GM12878 (cell line): ENCODE data around the gene FRS3. TPM values are rescaled to one million over a fixed set of nuclear protein-coding genes. Genes with fewer than 3 reads are reported as not detected.

ENCODE experiments used
- ATAC-seq: fragments of 200-7000 bp; cut with Tn5 transposase; 3 replicates; pipeline ENCODE4 v1.9.1; 2020; ENCODE audit warnings: mild to moderate bottlenecking, moderate library complexity
- BruUV-seq: library from RNA; stranded (reverse); fragments of 400-500 nt; replicated peaks from 2 replicates; lab custom pipeline; 2021; lab: Mats Ljungman, UMichigan
- CTCF ChIA-PET: fragments of 300-600 bp; sonication (Branson Sonifier 250); formaldehyde crosslinking; extraction: SDS; loops from one replicate; lab custom pipeline; 2021; ENCODE audit warnings: inconsistent platforms; lab: Yijun Ruan, JAX
- POLR2A ChIA-PET: fragments of 350-600 bp; formaldehyde crosslinking; extraction: SDS; loops from one replicate; lab custom pipeline; 2021; ENCODE audit warnings: inconsistent platforms; lab: Charles Lee
- RAD21 ChIA-PET: fragments of 300-600 bp; sonication (Branson Sonifier 250); formaldehyde crosslinking; loops from one replicate; lab custom pipeline; 2023; ENCODE audit warnings: antibody characterized with exemption; ENCODE audit not compliant: unreplicated experiment; lab: Charles Lee
- SMC1A ChIA-PET: fragments of 300-600 bp; sonication (Branson Sonifier 250); formaldehyde crosslinking; loops from one replicate; lab custom pipeline; 2023; ENCODE audit not compliant: unreplicated experiment, uncharacterized antibody; lab: Charles Lee
- DNase-seq: peaks from one replicate; pipeline ENCODE4 v3.0.0-alpha.2; 2011; ENCODE audit warnings: low read depth, low spot score
- FAIRE-seq: peaks from 3 replicates; lab custom pipeline; 2011; peaks lifted over from hg19 to GRCh38; lab: Jason Lieb, UNC
- H2AFZ ChIP-seq: 2 replicates; pipeline ENCODE4 v1.6.0; 2011; ENCODE audit warnings: low read depth, low read length, control low read depth; ENCODE audit not compliant: control insufficient read depth
- H3K27ac ChIP-seq: 2 replicates; pipeline ENCODE4 v1.5.1; 2011; ENCODE audit warnings: control low read depth; ENCODE audit not compliant: control insufficient read depth, insufficient read depth
- H3K27me3 ChIP-seq, 2 experiments: replicated peaks in 1 of 2; 2 replicates each; pipeline versions ENCODE4 v1.6.0 to v1.6.1; 2011; ENCODE audit warnings: low read length in 1 of 2; ENCODE audit not compliant: control insufficient read depth in 2 of 2, insufficient read depth in 2 of 2
- H3K36me3 ChIP-seq, 2 experiments: 2 replicates each; pipeline ENCODE4 v1.5.1; 2011; ENCODE audit warnings: low read length in 1 of 2; ENCODE audit not compliant: control insufficient read depth in 2 of 2, insufficient read depth in 2 of 2
- H3K4me1 ChIP-seq: 2 replicates; pipeline ENCODE4 v1.6.1; 2011; ENCODE audit warnings: mild to moderate bottlenecking, low read length, moderate library complexity, mixed read lengths; ENCODE audit not compliant: control insufficient read depth, insufficient read depth
- H3K4me2 ChIP-seq: 2 replicates; pipeline ENCODE4 v1.6.0; 2011; ENCODE audit warnings: control low read depth; ENCODE audit not compliant: control insufficient read depth, insufficient read depth
- H3K4me3 ChIP-seq: fragments of 200-600 bp; sonication (generic); 2 replicates; pipeline ENCODE4 v1.5.1; 2016
- H3K79me2 ChIP-seq: 2 replicates; pipeline ENCODE4 v1.6.0; 2011; ENCODE audit warnings: low read length; ENCODE audit not compliant: control insufficient read depth, insufficient read depth
- H3K9ac ChIP-seq: 2 replicates; pipeline ENCODE4 v1.8.0; 2011; ENCODE audit warnings: low read length, control low read depth, mixed read lengths; ENCODE audit not compliant: control insufficient read depth, insufficient read depth
- H3K9me3 ChIP-seq: replicated peaks from 3 replicates; pipeline ENCODE4 v1.5.1; 2011; ENCODE audit warnings: mild to moderate bottlenecking, low read length; ENCODE audit not compliant: control insufficient read depth, insufficient read depth
- H4K20me1 ChIP-seq: 2 replicates; pipeline ENCODE4 v1.6.0; 2011; ENCODE audit not compliant: control insufficient read depth, insufficient read depth
- CUX1 ChIP-seq: IDR thresholded peaks from 2 replicates; pipeline ENCODE4 v1.6.1; 2012; ENCODE audit warnings: improper control_type of control experiment, low read depth, low read length; ENCODE audit not compliant: insufficient replicate concordance
- EED ChIP-seq: sonication (generic); IDR thresholded peaks from 2 replicates; pipeline ENCODE4 v1.6.1; 2016; ENCODE audit warnings: antibody characterized with exemption, low read depth
- EGR1 ChIP-seq, 2 experiments: IDR thresholded peaks; 1 replicate in 1 of 2; 2 replicates in 1 of 2; pipeline ENCODE4 v1.6.1; 2011 to 2012; ENCODE audit warnings: low read depth in 2 of 2, low read length in 2 of 2, borderline replicate concordance in 1 of 2, mild to moderate bottlenecking in 1 of 2, moderate library complexity in 1 of 2
- IKZF1 ChIP-seq: fragments of 450-650 bp; conservative IDR thresholded peaks from 2 replicates; pipeline ENCODE4 v1.6.1; 2017; ENCODE audit warnings: antibody characterized with exemption, mild to moderate bottlenecking
- MXI1 ChIP-seq: fragments of 150-350 bp; IDR thresholded peaks from 2 replicates; pipeline ENCODE4 v1.6.1; 2011; ENCODE audit warnings: low read depth, mild to moderate bottlenecking, inconsistent platforms, low read length, improper control_type of control experiment
- ZBTB33 ChIP-seq: fragments of 450-650 bp; IDR thresholded peaks from 2 replicates; pipeline ENCODE4 v1.6.1; 2017; ENCODE audit warnings: mild to moderate bottlenecking
- WGBS: methylation state at CpG from one replicate; pipeline ENCODE4 v1.1.6; 2016; ENCODE audit warnings: low lambda C conversion rate; ENCODE audit not compliant: insufficient replicate concordance, insufficient coverage; ENCODE audit errors: missing lambda C conversion rate; 5-methylcytosine and 5-hydroxymethylcytosine counted together
- in situ Hi-C: fragments of 300-500 bp; cut with MboI; formaldehyde crosslinking; loops from 9 replicates; pipeline ENCODE4 v1.14.3; 2018; ENCODE audit warnings: mixed read lengths
- intact Hi-C: fragments of 100-400 bp; cut with micrococcal nuclease; formaldehyde crosslinking; loops from one replicate; pipeline ENCODE4 v1.14.2; 2022; ENCODE audit not compliant: unreplicated experiment
- polyA plus RNA-seq, 11 experiments: library from polyadenylated mRNA; depleted of rRNA in 4 of 11; unstranded in 6 of 11; stranded (reverse) in 5 of 11; fragments of >200 nt; fragmentation: Nextera tagmentation in 4 of 11; fragmentation: Illumina TruSeq in 1 of 11; extraction: Ambion mirVana in 4 of 11; extraction: Trizol in 1 of 11; gene quantifications; 1 replicate in 1 of 11; 2 replicates in 10 of 11; pipeline versions ENCODE4 v1.2.1 to v1.2.3, GENCODE V29; 2011 to 2016; ENCODE audit warnings: inconsistent platforms in 2 of 11, missing spikeins in 2 of 11, low read depth in 1 of 11
- total RNA-seq, 4 experiments: library from RNA; depleted of rRNA in 3 of 4; stranded (reverse); fragments of >200 nt in 3 of 4; fragmentation: Illumina TruSeq in 1 of 4; extraction: Trizol in 1 of 4; gene quantifications; 2 replicates each; pipeline versions ENCODE4 v1.2.1 to v1.2.3, GENCODE V29; 2013 to 2021

Gene FRS3
- total and polyA plus RNA-seq, 10 of the 15 experiments (the other 5 are each of a cell fraction or from before 2014, with no cell fraction given) = 0.05 to 3.4 (median 1.5) TPM

- Histone ChIP-seq H3K4me3 (peak within 1 kb of the TSS; percentile 74), H3K9me3 (no peaks in the 10 kb centered on the region), H3K4me2 (peak within 1 kb of the TSS; percentile 98), H3K27me3 (no peaks in the 10 kb centered on the region), H4K20me1 (no peaks in the 10 kb centered on the region), H2AFZ (peak within 1 kb of the TSS; percentile 88), H3K36me3 (peaks cover 0 to 3% of the 10 kb centered on the region in 2 experiments; a peak in 1 of 4 replicates), H3K4me1 (peaks cover 24% of the 10 kb centered on the region), H3K79me2 (no peaks in the 10 kb centered on the region), H3K27ac (no peak within 1 kb of the TSS), H3K9ac (peak within 1 kb of the TSS; percentile 72; the same call in 1 of the 2 replicates)
- ATAC-seq (peak; percentile 36), FAIRE-seq (no peak), DNase-seq (no peak)
- ChIA-PET POLR2A (no interaction called here), CTCF (interaction anchor here (0.7 to 8.3 kb wide), 3 partner anchors 98 to 324 kb away, joined by 3 to 141 read pairs (median 3); no protein-coding TSS in a partner anchor), SMC1A (interaction anchor here (2.7 kb wide), 1 partner anchor 263 kb away, joined by 20 read pairs; no protein-coding TSS in a partner anchor), RAD21 (interaction anchor here (0.7 to 1.9 kb wide), 2 partner anchors 33 to 265 kb away, joined by 3 to 9 read pairs; no protein-coding TSS in a partner anchor)
- 0 out of 2 replicates have a peak, but pooled peaks have one; percentile 12 for TF ChIP-seq IKZF1
- TF ChIP-seq CUX1 = no peak
- TF ChIP-seq ZBTB33 = no peak
- TF ChIP-seq EED = 0 out of 2 replicates have a peak, but pooled peaks have one; percentile 17
- TF ChIP-seq MXI1 = no peak
- peak in 1 of 2 experiments; percentile 49; a peak in 1 of 3 replicates for TF ChIP-seq EGR1 (IDR thresholded peaks at IDR 0.05; ENCODE audit: borderline replicate concordance in 1 of 2, low read depth in 2 of 2, low read length in 2 of 2)
- BruUV-seq = no TSS peak
- intact Hi-C loops (loop anchor here (1.0 to 5.0 kb wide), 3 partner anchors 264 to 432 kb away; no protein-coding TSS in a partner anchor), in situ Hi-C loops (no loop called here)
- 0% methylated on average over 21 of the region's 36 CpGs for WGBS
These were observed 1.1 kb upstream of the FRS3 start, which contains the start of gene PRICKLE4 for GRCh38 chr6:41780551-41781365. Gene PRICKLE4 (plus strand): TSS chr6:41780782. CDS start chr6:41783474, 2,692 bp downstream.
